ENCODE data around the gene PPM1N. TPM values are rescaled to one million over a fixed set of nuclear protein-coding genes. Genes with fewer than 3 reads are reported as not detected.

PPM1N gene
- total RNA-seq, result 0.82 TPM

- no peak for FAIRE-seq
These were observed at the start of gene PPM1N for GRCh38 chr19:45498411-45499195. PPM1N (plus strand) TSS chr19:45498443; CDS start chr19:45498473, 30 bp downstream.

GRCh38 chr19:45448887-45449299 lies 49.4 kb upstream of the PPM1N start:
- FAIRE-seq (no peak), DNase-seq (ENCODE audit: low spot score in 2 of 2) (no peak)

More at GRCh38 chr19:45498411-45499195, at the start of gene PPM1N:
- DNase-seq (ENCODE audit: low spot score in 2 of 2), result peak; percentile 37 to 50

GRCh38 chr19:45450012-45450333 lies 48.3 kb upstream of the PPM1N start:
- no peak for DNase-seq (ENCODE audit: low spot score in 2 of 2)
- FAIRE-seq, result no peak

- no peak for DNase-seq (ENCODE audit: low spot score in 2 of 2)
These were observed 47.0 kb upstream of the PPM1N start for GRCh38 chr19:45451131-45451849.

GRCh38 chr19:45451850-45452387 lies 46.3 kb upstream of the PPM1N start:
- FAIRE-seq (no peak), DNase-seq (ENCODE audit: low spot score in 2 of 2) (no peak)

More at GRCh38 chr19:45451131-45451849, 47.0 kb upstream of the PPM1N start:
- no peak for FAIRE-seq

GRCh38 chr19:45455707-45456499 lies 42.3 kb upstream of the PPM1N start:
- DNase-seq (ENCODE audit: low spot score in 2 of 2), result peak in 1 of 2 donors; percentile 69
- FAIRE-seq, result no peak

- DNase-seq (ENCODE audit: low spot score in 2 of 2), result no peak
- no peak for FAIRE-seq
These were observed 41.8 kb upstream of the PPM1N start for GRCh38 chr19:45456500-45456815.

GRCh38 chr19:45457776-45458175 lies 40.5 kb upstream of the PPM1N start:
- DNase-seq (ENCODE audit: low spot score in 2 of 2) (no peak), FAIRE-seq (no peak)

GRCh38 chr19:45460807-45461347 lies 37.4 kb upstream of the PPM1N start:
- no peak for DNase-seq (ENCODE audit: low spot score in 2 of 2)
- no peak for FAIRE-seq

GRCh38 chr19:45462174-45462573 lies 36.1 kb upstream of the PPM1N start:
- DNase-seq (ENCODE audit: low spot score in 2 of 2), result no peak
- no peak for FAIRE-seq

GRCh38 chr19:45463241-45463640 lies 35.0 kb upstream of the PPM1N start:
- no peak for DNase-seq (ENCODE audit: low spot score in 2 of 2)
- FAIRE-seq, result no peak

- DNase-seq (ENCODE audit: low spot score in 2 of 2) (no peak), FAIRE-seq (no peak)
These were observed 34.0 kb upstream of the PPM1N start for GRCh38 chr19:45464274-45464673.

GRCh38 chr19:45464852-45465441 lies 33.3 kb upstream of the PPM1N start:
- FAIRE-seq (no peak), DNase-seq (ENCODE audit: low spot score in 2 of 2) (no peak)

GRCh38 chr19:45467115-45467455 lies 31.2 kb upstream of the PPM1N start:
- DNase-seq (ENCODE audit: low spot score in 2 of 2) (no peak), FAIRE-seq (no peak)

GRCh38 chr19:45467456-45468158 lies 30.6 kb upstream of the PPM1N start, which contains the start of gene FOSB:
FOSB (plus strand) TSS chr19:45467996; CDS start chr19:45468587, 591 bp downstream.
- no peak for FAIRE-seq
- peak; percentile 97 to 99 for DNase-seq (ENCODE audit: low spot score in 2 of 2)

GRCh38 chr19:45468159-45468651 lies 30.0 kb upstream of the PPM1N start:
- FAIRE-seq (no peak), DNase-seq (ENCODE audit: low spot score in 2 of 2) (no peak)

- DNase-seq (ENCODE audit: low spot score in 2 of 2) (no peak), FAIRE-seq (no peak)
These were observed 29.5 kb upstream of the PPM1N start for GRCh38 chr19:45468803-45469131.

- peak; percentile 87 to 88 for DNase-seq (ENCODE audit: low spot score in 2 of 2)
- no peak for FAIRE-seq
These were observed 28.9 kb upstream of the PPM1N start for GRCh38 chr19:45469132-45469944.

All from frontal cortex (tissue), 4 donors.